Right ventricle myocardium inferior (tissue), 1 donor: Measurements from ENCODE around the gene GBF1. TPM values are rescaled to one million over a fixed set of nuclear protein-coding genes. Genes with fewer than 3 reads are reported as not detected.
"Not testable (repeated sequence)": the region's sequence is repeated elsewhere in the genome, so short reads cannot be mapped to it uniquely, and the experiment has no call there.

ENCODE experiments used
- ATAC-seq: fragments of 200-7000 bp; cut with Tn5 transposase; one replicate; pipeline ENCODE4 v1.9.1; 2020; ENCODE audit warnings: mild to moderate bottlenecking, moderate library complexity
- DNase-seq: peaks from one replicate; pipeline ENCODE4 v3.0.0; 2021; ENCODE audit errors: missing footprints
- intact Hi-C: fragments of 100-400 bp; cut with DNase I; formaldehyde crosslinking; loops from one replicate; pipeline ENCODE4 v1.11.0; 2022
- total RNA-seq: library from RNA; stranded (reverse); fragmentation: NEBNext Ultra II Directional; extraction: Animal tissue kit (Norgen Biotek cat#: 25700); gene quantifications from one replicate; pipeline ENCODE4 v1.2.1, GENCODE V29; 2021
- donor health status: DM: no; HTN: yes; CAD: no; lungs with severe emphysema.

The GBF1 gene
- total RNA-seq, 1 donor from 2014 or later: 44.0 TPM

GRCh38 chr10:102229810-102230263 is 15.5 kb upstream of the GBF1 start:
- DNase-seq (peak; percentile 92), ATAC-seq (peak; percentile 47)
- intact Hi-C loops: loop anchor here (1.0 to 10.0 kb wide), 6 partner anchors 63 to 365 kb away; no protein-coding TSS in a partner anchor

GRCh38 chr10:102230264-102230860 is 15.0 kb upstream of the GBF1 start:
- intact Hi-C loops: loop anchor here (1.0 kb wide), 1 partner anchor 117 kb away; no protein-coding TSS in a partner anchor
- ATAC-seq (peak; percentile 44), DNase-seq (no peak)

- peak; percentile 81 for DNase-seq
- intact Hi-C loops: loop anchor here (1.0 kb wide), 1 partner anchor 116 kb away; no protein-coding TSS in a partner anchor
- ATAC-seq: no peak
Observed at GRCh38 chr10:102230861-102231356, 14.4 kb upstream of the GBF1 start.

GRCh38 chr10:102231357-102232318 is 13.7 kb upstream of the GBF1 start:
- intact Hi-C loops: no loop called here

GRCh38 chr10:102233997-102234396 is 11.3 kb upstream of the GBF1 start:
- no peak for DNase-seq
- intact Hi-C loops: no loop called here
- ATAC-seq: no peak

More at GRCh38 chr10:102231357-102232318, 13.7 kb upstream of the GBF1 start:
- DNase-seq (peak; percentile 84), ATAC-seq (peak; percentile 45)

- DNase-seq: no peak
- intact Hi-C loops: no loop called here
- no peak for ATAC-seq
Observed at GRCh38 chr10:102234888-102235597, 10.3 kb upstream of the GBF1 start.

- ATAC-seq: no peak
Observed at GRCh38 chr10:102235598-102235920, 9.8 kb upstream of the GBF1 start.

GRCh38 chr10:102236006-102236405 is 9.3 kb upstream of the GBF1 start:
- no peak for ATAC-seq
- DNase-seq: no peak
- intact Hi-C loops: no loop called here

More at GRCh38 chr10:102235598-102235920, 9.8 kb upstream of the GBF1 start:
- DNase-seq: no peak
- intact Hi-C loops: no loop called here

GRCh38 chr10:102237711-102238252 is 7.5 kb upstream of the GBF1 start:
- no peak for ATAC-seq
- intact Hi-C loops: no loop called here
- DNase-seq: no peak

- DNase-seq (peak; percentile 74), ATAC-seq (no peak)
- intact Hi-C loops: no loop called here
Observed at GRCh38 chr10:102240467-102241031, 4.8 kb upstream of the GBF1 start.

- DNase-seq: no peak
- intact Hi-C loops: no loop called here
- ATAC-seq: no peak
Observed at GRCh38 chr10:102241032-102241443, 4.3 kb upstream of the GBF1 start.

GRCh38 chr10:102241444-102242117 is 3.8 kb upstream of the GBF1 start, which contains the start of gene PITX3:
TSS of gene PITX3 (minus strand) at chr10:102241512. CDS start at chr10:102232080, 9,432 bp downstream.
- intact Hi-C loops: no loop called here
- peak; percentile 83 for ATAC-seq

GRCh38 chr10:102242118-102242485 is 3.2 kb upstream of the GBF1 start:
- DNase-seq: no peak
- intact Hi-C loops: no loop called here
- no peak for ATAC-seq

More at GRCh38 chr10:102241444-102242117, 3.8 kb upstream of the GBF1 start, which contains the start of gene PITX3:
- peak; percentile 96 for DNase-seq

GRCh38 chr10:102243309-102243708 is 2.0 kb upstream of the GBF1 start:
- ATAC-seq: no peak
- intact Hi-C loops: no loop called here
- DNase-seq: no peak

- intact Hi-C loops: loop anchor here (5.0 kb wide), 1 partner anchor 36 kb away; no protein-coding TSS in a partner anchor
- no peak for DNase-seq
- no peak for ATAC-seq
Observed at GRCh38 chr10:102245932-102246251, 560 bp downstream of the GBF1 start.

- DNase-seq (no peak), ATAC-seq (no peak)
- intact Hi-C loops: loop anchor here (5.0 kb wide), 1 partner anchor 36 kb away; no protein-coding TSS in a partner anchor
Observed at GRCh38 chr10:102246261-102246660, 929 bp downstream of the GBF1 start.

GRCh38 chr10:102247734-102248133 is 2.4 kb downstream of the GBF1 start:
- intact Hi-C loops: loop anchor here (5.0 kb wide), 1 partner anchor 35 kb away; no protein-coding TSS in a partner anchor
- DNase-seq (no peak), ATAC-seq (no peak)

- ATAC-seq, DNase-seq, intact Hi-C loops: not testable (repeated sequence)
Observed at GRCh38 chr10:102252508-102252907, 7.2 kb downstream of the GBF1 start.
